AG09319 (cell line): ENCODE measurements around the gene RBP5.

ENCODE experiments used
- DNase-seq: peaks from one replicate; pipeline ENCODE4 v3.0.0-alpha.2; 2010; ENCODE audit warnings: low read depth; ENCODE audit errors: extremely low read depth
- CTCF ChIP-seq: IDR thresholded peaks from 2 replicates; pipeline ENCODE4 v1.5.1; 2011; ENCODE audit warnings: low read depth, mild to moderate bottlenecking, inconsistent platforms, low read length, moderate library complexity

The RBP5 gene

GRCh38 chr12:7073946-7074345 lies 54.7 kb downstream of the RBP5 start:
- no peak for DNase-seq
- no peak for TF ChIP-seq CTCF
